Left colon (tissue), 2 donors: Measurements from ENCODE around the gene TAF3. TPM values are rescaled to one million over a fixed set of nuclear protein-coding genes. Genes with fewer than 3 reads are reported as not detected.
"Not testable (repeated sequence)": the region's sequence is repeated elsewhere in the genome, so short reads cannot be mapped to it uniquely, and the experiment has no call there.

Experiments used
- ATAC-seq: fragments of 200-7000 bp; cut with Tn5 transposase; one replicate; pipeline ENCODE4 v1.9.1; 2020; ENCODE audit warnings: mild to moderate bottlenecking, moderate library complexity
- DNase-seq, 2 donors: peaks; one replicate each; pipeline ENCODE4 v3.0.0-alpha.2; 2020
- intact Hi-C, 2 donors: fragments of 100-400 bp; cut with DNase I in 1 of 2; cut with micrococcal nuclease in 1 of 2; formaldehyde crosslinking; loops; one replicate each; pipeline versions ENCODE4 v1.11.2 to v1.14.0; 2022; cut with DNase I, micrococcal nuclease
- total RNA-seq, 2 donors: library from RNA; stranded (reverse); fragmentation: NEBNext Ultra II Directional; extraction: Animal tissue kit (Norgen Biotek cat#: 25700); gene quantifications; one replicate each; pipeline ENCODE4 v1.2.1, GENCODE V29; 2021
- donor health status: DM: no; HTN: no; CAD: no.
- donor health status: DM: yes; HTN: yes; CAD: no.

The TAF3 gene
- total RNA-seq, 2 donors from 2014 or later = 5.1 to 5.8 TPM

- intact Hi-C loops = no loop called here
These were observed 186.2 kb downstream of the TAF3 start for GRCh38 chr10:8004469-8005000.

GRCh38 chr10:8006274-8006999, 188.1 kb downstream of the TAF3 start:
- DNase-seq = no peak
- intact Hi-C loops = no loop called here
- no peak for ATAC-seq

More at GRCh38 chr10:8004469-8005000, 186.2 kb downstream of the TAF3 start:
- DNase-seq (no peak), ATAC-seq (no peak)

- ATAC-seq = no peak
- intact Hi-C loops = no loop called here
These were observed 190.7 kb downstream of the TAF3 start for GRCh38 chr10:8009031-8009430.

DNA sequence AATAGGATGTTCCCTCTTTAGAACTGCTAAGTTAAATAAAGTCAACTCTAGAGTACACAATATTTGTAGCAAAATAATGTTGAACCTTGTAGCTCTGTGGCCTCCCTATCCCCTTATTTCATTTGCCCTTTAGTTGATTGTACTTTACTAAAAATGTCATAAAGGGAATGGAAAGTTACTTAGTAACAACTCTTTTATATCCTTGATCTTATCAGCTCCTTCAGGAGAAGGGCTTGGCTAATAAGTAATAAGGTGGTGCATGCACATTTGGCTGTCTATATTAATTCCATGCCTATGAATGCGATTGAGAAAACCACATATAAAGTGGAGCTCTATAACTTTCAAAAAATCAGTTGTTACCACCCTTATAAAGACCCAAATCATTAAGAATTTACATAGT, 194.7 kb downstream of the TAF3 start:
- no peak for DNase-seq
- no peak for ATAC-seq

More at GRCh38 chr10:8009031-8009430, 190.7 kb downstream of the TAF3 start:
- DNase-seq = no peak

DNA sequence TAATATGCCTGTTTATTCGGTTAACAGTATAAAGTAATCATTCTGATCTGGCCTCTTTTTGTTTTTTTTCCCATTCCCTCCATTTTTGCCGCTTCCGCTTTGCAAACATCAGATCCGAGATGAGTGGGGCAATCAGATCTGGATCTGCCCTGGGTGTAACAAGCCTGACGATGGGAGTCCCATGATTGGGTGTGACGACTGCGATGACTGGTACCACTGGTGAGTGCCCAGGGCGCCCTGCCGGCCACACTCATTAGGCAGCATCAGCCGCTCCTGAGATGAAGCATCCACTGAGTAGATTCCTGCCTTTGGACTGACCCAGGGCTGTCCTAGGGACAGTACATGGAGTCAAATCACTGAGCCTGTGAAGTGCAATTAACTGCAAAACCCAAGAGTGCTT, 195.3 kb downstream of the TAF3 start:
- intact Hi-C loops = no loop called here
- ATAC-seq = no peak
- no peak for DNase-seq

More for the DNA sequence above, 194.7 kb downstream of the TAF3 start:
- intact Hi-C loops = no loop called here

DNA sequence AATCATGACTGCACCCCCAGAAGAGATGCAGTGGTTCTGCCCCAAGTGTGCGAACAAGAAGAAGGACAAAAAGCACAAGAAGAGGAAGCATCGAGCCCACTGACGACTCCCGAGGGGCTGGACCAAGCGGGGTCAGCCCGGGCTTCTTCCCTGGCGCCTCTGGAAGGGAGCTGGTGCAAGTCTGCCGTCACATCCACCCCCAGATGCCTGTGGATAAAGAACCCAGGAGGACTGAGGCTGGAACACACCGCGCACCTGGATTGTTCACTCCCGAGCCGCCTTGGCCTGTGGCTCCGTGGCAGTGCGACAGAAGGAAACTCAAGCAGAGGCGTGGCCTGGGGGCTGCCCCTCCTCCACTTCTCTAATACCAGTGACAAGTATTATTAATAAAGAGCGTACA, 196.3 kb downstream of the TAF3 start:
- intact Hi-C loops = no loop called here
- DNase-seq (no peak), ATAC-seq (no peak)

GRCh38 chr10:8017277-8017676, 199.0 kb downstream of the TAF3 start:
- no peak for ATAC-seq
- intact Hi-C loops = no loop called here
- no peak for DNase-seq

DNA sequence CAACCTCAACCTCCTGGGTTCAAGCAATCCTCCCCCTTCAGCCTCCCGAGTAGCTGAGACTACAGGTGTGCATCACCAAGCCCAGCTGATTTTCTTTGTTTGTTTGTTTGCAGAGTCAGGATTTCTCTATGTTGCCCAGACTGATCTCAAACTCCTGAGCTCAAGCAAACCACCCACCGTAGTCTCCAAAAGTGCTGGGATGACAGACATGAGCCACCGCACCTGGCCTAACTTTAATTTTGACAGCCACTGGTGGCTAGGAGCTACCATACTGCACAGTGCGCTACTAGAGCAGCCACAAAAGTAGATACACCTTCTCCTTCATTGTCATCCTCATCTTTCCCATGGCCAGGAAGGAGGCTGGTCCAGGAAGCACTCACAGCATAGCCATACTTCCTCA, 205.0 kb downstream of the TAF3 start:
- no peak for ATAC-seq
- DNase-seq = no peak
- intact Hi-C loops = no loop called here

GRCh38 chr10:8023851-8024250, 205.5 kb downstream of the TAF3 start:
- no peak for ATAC-seq
- DNase-seq = no peak
- intact Hi-C loops = no loop called here

DNA sequence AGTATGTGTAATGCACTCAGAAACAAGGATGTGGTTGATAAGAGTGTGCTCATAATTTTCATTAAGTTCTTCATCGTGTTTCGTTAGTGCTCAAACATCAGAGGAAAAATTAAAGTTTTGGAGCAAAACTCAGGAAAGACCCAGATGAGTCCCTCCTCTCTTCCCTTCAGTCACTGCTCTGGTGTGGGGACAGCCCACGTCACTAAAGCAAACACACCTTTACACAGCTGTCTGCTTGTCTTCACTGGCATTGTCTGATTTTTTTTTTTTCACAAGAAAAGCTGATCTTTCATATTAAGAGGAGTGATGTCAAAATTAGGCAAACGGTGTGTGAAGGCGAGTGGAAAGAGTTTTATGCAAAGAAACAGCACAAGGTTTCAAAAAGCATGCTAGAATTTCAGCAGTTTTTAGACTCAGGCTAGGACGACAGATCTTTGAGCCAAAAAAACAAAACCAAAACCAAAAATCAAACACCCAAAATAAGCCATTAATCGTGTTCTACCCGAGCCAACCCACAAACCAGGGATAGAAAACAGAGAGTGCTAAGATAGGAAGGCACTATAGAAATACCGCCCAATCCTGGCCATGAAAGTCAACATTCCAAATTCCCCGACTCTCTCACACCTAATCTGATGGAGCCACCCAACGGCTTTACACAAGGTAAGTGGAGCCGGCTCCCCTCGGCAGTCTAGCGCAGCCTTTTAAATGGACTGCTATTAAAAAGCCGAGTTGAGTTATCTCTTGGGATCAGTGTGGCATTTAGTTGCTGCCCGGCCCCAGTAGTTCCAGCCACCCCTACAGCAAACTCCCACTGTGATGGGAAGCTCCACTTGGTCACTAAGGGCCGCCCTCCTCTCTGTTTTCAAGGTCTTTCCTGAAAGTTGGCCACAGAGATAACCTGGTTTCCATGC, 208.3 kb downstream of the TAF3 start:
- no peak for DNase-seq
- intact Hi-C loops = no loop called here
- ATAC-seq = no peak

DNA sequence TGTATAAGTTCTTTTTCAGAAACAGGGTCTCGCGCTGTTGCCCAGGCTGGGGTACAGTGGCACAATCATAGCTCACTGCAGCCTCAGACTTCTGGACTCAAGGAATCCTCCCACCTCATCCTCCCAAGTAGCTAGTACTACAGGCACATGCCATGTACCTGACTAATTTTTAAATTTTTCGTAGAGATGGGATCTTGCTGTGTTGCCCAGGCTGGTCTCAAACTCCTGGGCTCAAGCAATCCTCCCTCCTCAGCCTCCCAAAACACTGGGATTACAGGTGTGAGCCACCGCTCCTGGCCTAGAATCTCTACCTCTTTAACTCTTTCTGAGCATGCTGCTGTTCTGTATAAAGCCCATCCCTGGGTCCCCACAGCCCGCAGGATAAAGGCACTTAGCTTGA, 212.9 kb downstream of the TAF3 start:
- ATAC-seq, DNase-seq, intact Hi-C loops: not testable (repeated sequence)

- DNase-seq = no peak
- intact Hi-C loops = no loop called here
- ATAC-seq = no peak
These were observed 214.3 kb downstream of the TAF3 start for GRCh38 chr10:8032558-8032957.

DNA sequence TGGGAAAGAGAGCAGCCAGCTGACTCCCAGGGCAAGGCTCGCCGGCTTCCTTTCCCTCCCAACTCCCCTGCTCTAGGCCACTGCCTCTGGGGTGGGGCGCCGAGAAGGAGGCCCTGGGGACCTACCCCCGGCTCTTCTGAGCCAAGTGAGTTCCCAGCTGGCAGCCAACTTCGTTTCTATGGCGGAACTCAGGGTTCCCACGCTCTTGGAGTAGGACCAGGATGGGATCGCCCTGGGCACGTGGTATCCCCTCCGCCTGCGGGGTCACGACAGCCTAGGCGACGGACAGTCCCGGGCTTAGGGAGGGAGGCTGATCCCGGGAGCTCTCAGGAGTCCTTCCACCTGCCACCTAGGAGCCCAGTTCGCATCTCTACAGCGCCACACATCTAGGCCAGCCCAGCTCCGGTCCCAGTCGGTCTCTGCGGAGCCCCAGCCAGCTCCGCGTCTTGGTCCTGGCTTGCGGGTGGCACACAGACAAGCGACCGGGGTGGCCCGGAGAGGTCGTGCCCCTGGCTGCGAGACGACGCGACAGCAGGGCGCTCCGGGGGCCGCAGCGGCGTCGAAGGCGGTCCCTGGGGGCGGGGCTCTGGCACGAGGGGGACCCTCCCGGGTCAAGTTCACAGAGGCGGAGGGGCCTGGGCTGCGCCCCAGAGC, 215.6 kb downstream of the TAF3 start:
- intact Hi-C loops = no loop called here
- ATAC-seq (no peak), DNase-seq (no peak)

DNA sequence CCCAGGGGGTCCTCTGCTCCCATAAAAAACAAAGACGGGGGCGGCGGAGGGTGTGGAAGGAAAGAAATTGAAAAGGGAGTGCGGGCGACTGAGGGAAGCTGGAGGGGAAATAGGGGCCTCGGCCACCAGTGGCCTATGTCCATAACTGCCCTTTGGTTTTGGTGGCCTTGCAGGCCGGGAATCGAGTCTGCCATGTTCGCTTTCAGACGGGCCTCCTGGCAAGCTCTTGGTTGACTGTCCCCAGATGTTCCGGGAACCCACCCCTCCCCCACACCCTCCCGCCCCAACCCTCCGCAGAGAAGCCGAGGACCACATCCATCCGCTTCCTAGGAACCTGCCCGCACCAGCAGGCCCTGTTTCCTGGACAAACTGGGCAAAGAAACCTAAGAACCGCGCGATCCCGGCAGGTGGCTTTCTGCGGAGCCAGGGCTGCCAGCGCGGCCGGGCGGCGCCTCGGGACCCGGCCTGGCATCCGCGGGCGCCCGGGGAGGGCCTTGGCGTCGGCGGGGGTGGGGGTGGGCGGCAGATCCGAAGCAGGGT, 216.2 kb downstream of the TAF3 start:
- intact Hi-C loops = no loop called here
- DNase-seq (no peak), ATAC-seq (no peak)

DNA sequence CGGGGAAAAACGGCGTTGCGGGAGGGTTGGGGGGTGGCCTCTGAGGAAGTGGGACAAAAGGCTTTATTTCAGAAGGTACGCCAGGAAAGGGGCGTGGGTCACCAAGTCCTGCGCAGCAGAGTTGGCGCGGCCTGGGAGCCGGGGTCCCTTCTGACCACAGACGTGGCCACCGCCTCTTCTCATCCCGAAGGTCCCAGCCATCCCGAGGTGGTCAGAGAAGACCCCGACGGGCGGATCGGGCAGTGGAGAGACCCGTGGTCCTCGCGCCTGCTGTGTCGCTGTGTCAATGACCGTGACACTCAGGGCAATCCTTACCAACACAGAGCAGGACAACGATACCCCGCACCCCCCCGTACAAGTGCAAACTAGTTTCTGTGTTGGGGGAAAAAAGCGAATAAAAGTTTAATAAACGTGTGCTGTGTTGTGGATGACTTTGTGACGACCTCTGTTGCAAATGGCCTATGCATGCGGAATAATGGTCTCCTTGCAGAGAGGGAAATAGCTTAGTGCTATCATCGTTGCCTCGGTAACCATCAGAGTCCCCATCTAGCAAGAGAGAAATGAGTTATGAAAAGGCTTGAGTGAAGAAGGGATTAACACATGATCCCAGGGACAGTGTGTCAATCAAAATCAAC, 216.8 kb downstream of the TAF3 start:
- DNase-seq (no peak), ATAC-seq (no peak)
- intact Hi-C loops = no loop called here

DNA sequence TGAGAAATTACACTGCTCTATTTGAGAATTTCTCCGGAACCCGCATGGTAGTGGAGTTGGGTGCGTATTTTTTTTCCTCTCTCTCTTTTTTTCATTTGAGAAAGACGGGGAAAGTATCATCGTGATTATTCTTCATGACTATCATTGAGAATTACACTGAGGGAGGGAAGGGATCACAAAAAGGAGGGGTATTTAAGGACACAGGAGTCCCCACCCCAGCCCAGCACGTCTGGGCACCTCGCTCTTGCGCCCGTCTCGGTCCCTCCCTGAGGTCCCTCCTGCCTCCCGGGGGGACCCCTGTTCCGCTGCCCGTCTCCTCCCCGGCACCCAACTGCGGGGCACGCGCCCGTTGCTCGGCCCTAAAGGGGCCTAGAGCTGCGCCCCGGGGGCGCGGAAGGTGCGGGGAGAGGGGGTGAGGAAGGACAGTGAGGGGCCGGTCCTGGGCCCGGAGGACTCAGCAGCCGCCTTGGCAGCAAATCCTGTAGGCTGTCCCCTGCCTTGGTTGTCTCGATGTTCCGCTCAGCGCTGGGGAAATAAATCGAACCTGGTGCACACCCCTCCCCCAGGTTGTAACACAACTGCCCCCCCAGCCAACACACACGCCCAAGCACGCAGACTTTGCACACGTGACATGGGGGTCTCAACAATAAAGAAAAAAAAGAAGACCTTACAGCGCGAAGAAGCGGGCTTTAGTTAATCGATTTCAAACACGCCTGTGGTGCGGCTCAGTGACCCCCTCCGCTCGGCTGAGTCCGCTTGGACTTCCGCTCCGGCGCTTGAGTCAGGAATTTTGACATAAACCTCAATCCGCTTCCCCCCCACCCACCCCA, 217.6 kb downstream of the TAF3 start:
- DNase-seq = no peak
- ATAC-seq = no peak
- intact Hi-C loops = no loop called here

DNA sequence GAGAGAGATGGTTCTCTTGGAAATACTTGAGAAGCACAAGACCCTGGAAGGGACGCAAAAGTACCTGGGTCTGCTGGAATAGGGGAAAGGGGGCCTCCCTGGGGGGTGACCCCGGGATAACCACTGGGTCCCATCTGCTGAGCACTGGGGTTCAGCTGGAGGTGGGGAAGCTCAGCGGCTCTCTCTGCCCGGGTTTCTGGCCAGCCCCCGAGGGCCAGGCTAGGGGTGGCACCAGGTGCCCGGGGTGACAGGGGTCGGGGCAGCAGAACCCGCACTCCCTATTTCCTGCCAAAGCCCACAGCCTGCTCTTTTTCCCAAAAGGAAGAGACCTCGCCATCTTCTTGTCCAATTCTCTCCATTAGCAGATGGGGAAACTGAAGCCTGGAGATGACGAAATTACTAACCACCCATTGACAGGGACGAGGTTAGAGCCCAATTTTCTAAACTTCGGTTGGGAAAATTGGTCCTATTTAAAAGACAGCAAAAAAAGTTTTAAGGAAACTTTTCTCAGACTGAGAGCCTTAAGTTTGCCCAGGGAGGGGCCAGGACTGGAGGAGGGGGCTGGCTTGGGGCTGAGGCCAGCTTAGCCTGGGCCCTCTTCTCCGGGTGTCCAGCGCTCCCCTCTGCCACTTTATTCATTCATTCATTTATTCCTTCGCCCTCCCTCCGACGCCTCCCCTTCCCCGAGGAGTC, 218.3 kb downstream of the TAF3 start:
- DNase-seq (no peak), ATAC-seq (no peak)
- intact Hi-C loops = no loop called here
